GM12878 (cell line): Measurements from ENCODE around the gene DOCK1. TPM values are rescaled to one million over a fixed set of nuclear protein-coding genes. Genes with fewer than 3 reads are reported as not detected.

Source experiments
- ATAC-seq: fragments of 200-7000 bp; cut with Tn5 transposase; 3 replicates; pipeline ENCODE4 v1.9.1; 2020; ENCODE audit warnings: mild to moderate bottlenecking, moderate library complexity
- BruUV-seq: library from RNA; stranded (reverse); fragments of 400-500 nt; replicated peaks from 2 replicates; lab custom pipeline; 2021; lab: Mats Ljungman, UMichigan
- CTCF ChIA-PET: fragments of 300-600 bp; sonication (Branson Sonifier 250); formaldehyde crosslinking; extraction: SDS; loops from one replicate; lab custom pipeline; 2021; ENCODE audit warnings: inconsistent platforms; lab: Yijun Ruan, JAX
- POLR2A ChIA-PET: fragments of 350-600 bp; formaldehyde crosslinking; extraction: SDS; loops from one replicate; lab custom pipeline; 2021; ENCODE audit warnings: inconsistent platforms; lab: Charles Lee
- RAD21 ChIA-PET: fragments of 300-600 bp; sonication (Branson Sonifier 250); formaldehyde crosslinking; loops from one replicate; lab custom pipeline; 2023; ENCODE audit warnings: antibody characterized with exemption; ENCODE audit not compliant: unreplicated experiment; lab: Charles Lee
- SMC1A ChIA-PET: fragments of 300-600 bp; sonication (Branson Sonifier 250); formaldehyde crosslinking; loops from one replicate; lab custom pipeline; 2023; ENCODE audit not compliant: unreplicated experiment, uncharacterized antibody; lab: Charles Lee
- DNase-seq: peaks from one replicate; pipeline ENCODE4 v3.0.0-alpha.2; 2011; ENCODE audit warnings: low read depth, low spot score
- FAIRE-seq: peaks from 3 replicates; lab custom pipeline; 2011; peaks lifted over from hg19 to GRCh38; lab: Jason Lieb, UNC
- H2AFZ ChIP-seq: 2 replicates; pipeline ENCODE4 v1.6.0; 2011; ENCODE audit warnings: low read depth, low read length, control low read depth; ENCODE audit not compliant: control insufficient read depth
- H3K27ac ChIP-seq: 2 replicates; pipeline ENCODE4 v1.5.1; 2011; ENCODE audit warnings: control low read depth; ENCODE audit not compliant: control insufficient read depth, insufficient read depth
- H3K27me3 ChIP-seq, 2 experiments: replicated peaks in 1 of 2; 2 replicates each; pipeline versions ENCODE4 v1.6.0 to v1.6.1; 2011; ENCODE audit warnings: low read length in 1 of 2; ENCODE audit not compliant: control insufficient read depth in 2 of 2, insufficient read depth in 2 of 2
- H3K36me3 ChIP-seq, 2 experiments: 2 replicates each; pipeline ENCODE4 v1.5.1; 2011; ENCODE audit warnings: low read length in 1 of 2; ENCODE audit not compliant: control insufficient read depth in 2 of 2, insufficient read depth in 2 of 2
- H3K4me1 ChIP-seq: 2 replicates; pipeline ENCODE4 v1.6.1; 2011; ENCODE audit warnings: mild to moderate bottlenecking, low read length, moderate library complexity, mixed read lengths; ENCODE audit not compliant: control insufficient read depth, insufficient read depth
- H3K4me2 ChIP-seq: 2 replicates; pipeline ENCODE4 v1.6.0; 2011; ENCODE audit warnings: control low read depth; ENCODE audit not compliant: control insufficient read depth, insufficient read depth
- H3K4me3 ChIP-seq: fragments of 200-600 bp; sonication (generic); 2 replicates; pipeline ENCODE4 v1.5.1; 2016
- H3K79me2 ChIP-seq: 2 replicates; pipeline ENCODE4 v1.6.0; 2011; ENCODE audit warnings: low read length; ENCODE audit not compliant: control insufficient read depth, insufficient read depth
- H3K9ac ChIP-seq: 2 replicates; pipeline ENCODE4 v1.8.0; 2011; ENCODE audit warnings: low read length, control low read depth, mixed read lengths; ENCODE audit not compliant: control insufficient read depth, insufficient read depth
- H3K9me3 ChIP-seq: replicated peaks from 3 replicates; pipeline ENCODE4 v1.5.1; 2011; ENCODE audit warnings: mild to moderate bottlenecking, low read length; ENCODE audit not compliant: control insufficient read depth, insufficient read depth
- H4K20me1 ChIP-seq: 2 replicates; pipeline ENCODE4 v1.6.0; 2011; ENCODE audit not compliant: control insufficient read depth, insufficient read depth
- CBX3 ChIP-seq: fragments of 200-600 bp; sonication (generic); IDR thresholded peaks from 2 replicates; pipeline ENCODE4 v1.6.1; 2016; ENCODE audit warnings: low read depth, borderline replicate concordance
- CBX5 ChIP-seq: sonication (generic); IDR thresholded peaks from 2 replicates; pipeline ENCODE4 v1.6.1; 2016; ENCODE audit warnings: low read depth, moderate library complexity, mild to moderate bottlenecking, inconsistent platforms
- CHD1 ChIP-seq: IDR thresholded peaks from 2 replicates; pipeline ENCODE4 v1.6.1; 2012; ENCODE audit warnings: low read depth, low read length, improper control_type of control experiment
- CREM ChIP-seq: IDR thresholded peaks from 2 replicates; pipeline ENCODE4 v1.6.1; 2014; ENCODE audit warnings: antibody characterized with exemption, low read depth
- HCFC1 ChIP-seq: fragments of 150-350 bp; IDR thresholded peaks from 2 replicates; pipeline ENCODE4 v1.6.1; 2014; ENCODE audit warnings: low read length
- IKZF2 ChIP-seq, 2 experiments: fragments of 450-650 bp; IDR thresholded peaks; 2 replicates each; pipeline ENCODE4 v1.6.1; 2017; ENCODE audit warnings: mild to moderate bottlenecking in 2 of 2, moderate library complexity in 2 of 2
- MYB ChIP-seq: fragments of 150-350 bp; IDR thresholded peaks from 2 replicates; pipeline ENCODE4 v1.6.1; 2014; ENCODE audit warnings: mild to moderate bottlenecking, low read depth, low read length, borderline replicate concordance
- RELA ChIP-seq: fragments of 450-650 bp; IDR thresholded peaks from 2 replicates; pipeline ENCODE4 v1.8.0; 2014; ENCODE audit warnings: borderline replicate concordance; ENCODE audit not compliant: partially characterized antibody
- SREBF1 ChIP-seq: IDR thresholded peaks from 2 replicates; pipeline ENCODE4 v1.6.1; 2012; ENCODE audit warnings: mild to moderate bottlenecking, low read length
- TCF12 ChIP-seq: IDR thresholded peaks from 2 replicates; pipeline ENCODE4 v1.6.1; 2011; ENCODE audit warnings: low read depth, mild to moderate bottlenecking, low read length
- WGBS: methylation state at CpG from one replicate; pipeline ENCODE4 v1.1.6; 2016; ENCODE audit warnings: low lambda C conversion rate; ENCODE audit not compliant: insufficient replicate concordance, insufficient coverage; ENCODE audit errors: missing lambda C conversion rate; 5-methylcytosine and 5-hydroxymethylcytosine counted together
- in situ Hi-C: fragments of 300-500 bp; cut with MboI; formaldehyde crosslinking; loops from 9 replicates; pipeline ENCODE4 v1.14.3; 2018; ENCODE audit warnings: mixed read lengths
- intact Hi-C: fragments of 100-400 bp; cut with micrococcal nuclease; formaldehyde crosslinking; loops from one replicate; pipeline ENCODE4 v1.14.2; 2022; ENCODE audit not compliant: unreplicated experiment
- polyA plus RNA-seq, 11 experiments: library from polyadenylated mRNA; depleted of rRNA in 4 of 11; unstranded in 6 of 11; stranded (reverse) in 5 of 11; fragments of >200 nt; fragmentation: Nextera tagmentation in 4 of 11; fragmentation: Illumina TruSeq in 1 of 11; extraction: Ambion mirVana in 4 of 11; extraction: Trizol in 1 of 11; gene quantifications; 1 replicate in 1 of 11; 2 replicates in 10 of 11; pipeline versions ENCODE4 v1.2.1 to v1.2.3, GENCODE V29; 2011 to 2016; ENCODE audit warnings: inconsistent platforms in 2 of 11, missing spikeins in 2 of 11, low read depth in 1 of 11
- total RNA-seq, 4 experiments: library from RNA; depleted of rRNA in 3 of 4; stranded (reverse); fragments of >200 nt in 3 of 4; fragmentation: Illumina TruSeq in 1 of 4; extraction: Trizol in 1 of 4; gene quantifications; 2 replicates each; pipeline versions ENCODE4 v1.2.1 to v1.2.3, GENCODE V29; 2013 to 2021
- TF ChIP-seq, protein P1 (sequence below): fragments of 150-350 bp; IDR thresholded peaks from 2 replicates; pipeline ENCODE4 v1.6.1; 2016; ENCODE audit warnings: low read depth, low read length
- TF ChIP-seq, protein P2 (sequence below): fragments of 450-650 bp; IDR thresholded peaks from 2 replicates; pipeline ENCODE4 v1.6.1; 2017; ENCODE audit warnings: low read depth, mild to moderate bottlenecking, moderate library complexity
- TF ChIP-seq, protein P3 (sequence below): fragments of 450-650 bp; IDR thresholded peaks from 2 replicates; pipeline ENCODE4 v1.6.1; 2016; ENCODE audit warnings: mild to moderate bottlenecking
- TF ChIP-seq, protein P4 (sequence below): IDR thresholded peaks from 2 replicates; pipeline ENCODE4 v1.6.1; 2012; ENCODE audit warnings: improper control_type of control experiment, low read depth, low read length; ENCODE audit not compliant: insufficient replicate concordance

Gene DOCK1
- total and polyA plus RNA-seq, 10 of the 15 experiments (the other 5 are each of a cell fraction or from before 2014, with no cell fraction given) = 0.05 to 0.18 TPM; not detected in 8

DNA sequence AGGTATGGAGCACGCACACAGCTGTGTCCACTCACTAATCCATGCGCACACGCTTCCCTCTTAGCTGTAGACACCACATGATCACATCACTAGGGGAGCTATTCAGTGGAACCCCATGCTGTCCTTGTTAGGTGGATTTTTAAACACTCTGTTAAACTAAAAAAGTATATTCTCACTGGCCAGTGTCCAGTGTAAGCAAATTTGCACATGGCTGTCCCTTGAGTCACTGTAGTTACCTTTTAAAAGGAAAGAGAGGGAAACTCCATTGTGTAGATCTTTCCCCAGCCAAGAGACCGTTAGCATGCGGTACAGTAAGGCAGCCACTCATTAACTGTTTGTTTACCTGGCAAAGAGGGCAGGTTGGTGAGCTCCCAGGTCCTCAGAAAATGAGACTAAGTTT is 372.8 kb downstream of the DOCK1 start:
- RAD21 ChIA-PET = no interaction called here
- FAIRE-seq (no peak), ATAC-seq (no peak), DNase-seq (no peak)
- H3K4me1 ChIP-seq = no peaks in the 10 kb centered on the region
- no peaks in the 10 kb centered on the region for H4K20me1 ChIP-seq
- no peak overlapping the region for H3K4me3 ChIP-seq
- CTCF ChIA-PET = no interaction called here
- H2AFZ ChIP-seq = no peak overlapping the region
- intact Hi-C loops = no loop called here
- SMC1A ChIA-PET = no interaction called here
- H3K36me3 ChIP-seq = no peaks in the 10 kb centered on the region
- no TSS peak for BruUV-seq
- H3K9ac ChIP-seq = no peak overlapping the region
- WGBS = 32% methylated on average over 5 of the region's 5 CpGs
- POLR2A ChIA-PET = no interaction called here
- no peaks in the 10 kb centered on the region for H3K79me2 ChIP-seq
- no peak overlapping the region for H3K27ac ChIP-seq
- no peaks in the 10 kb centered on the region for H3K27me3 ChIP-seq
- no peaks in the 10 kb centered on the region for H3K9me3 ChIP-seq
- in situ Hi-C loops = no loop called here
- H3K4me2 ChIP-seq = no peak overlapping the region
- TF ChIP-seq, protein P1, sequence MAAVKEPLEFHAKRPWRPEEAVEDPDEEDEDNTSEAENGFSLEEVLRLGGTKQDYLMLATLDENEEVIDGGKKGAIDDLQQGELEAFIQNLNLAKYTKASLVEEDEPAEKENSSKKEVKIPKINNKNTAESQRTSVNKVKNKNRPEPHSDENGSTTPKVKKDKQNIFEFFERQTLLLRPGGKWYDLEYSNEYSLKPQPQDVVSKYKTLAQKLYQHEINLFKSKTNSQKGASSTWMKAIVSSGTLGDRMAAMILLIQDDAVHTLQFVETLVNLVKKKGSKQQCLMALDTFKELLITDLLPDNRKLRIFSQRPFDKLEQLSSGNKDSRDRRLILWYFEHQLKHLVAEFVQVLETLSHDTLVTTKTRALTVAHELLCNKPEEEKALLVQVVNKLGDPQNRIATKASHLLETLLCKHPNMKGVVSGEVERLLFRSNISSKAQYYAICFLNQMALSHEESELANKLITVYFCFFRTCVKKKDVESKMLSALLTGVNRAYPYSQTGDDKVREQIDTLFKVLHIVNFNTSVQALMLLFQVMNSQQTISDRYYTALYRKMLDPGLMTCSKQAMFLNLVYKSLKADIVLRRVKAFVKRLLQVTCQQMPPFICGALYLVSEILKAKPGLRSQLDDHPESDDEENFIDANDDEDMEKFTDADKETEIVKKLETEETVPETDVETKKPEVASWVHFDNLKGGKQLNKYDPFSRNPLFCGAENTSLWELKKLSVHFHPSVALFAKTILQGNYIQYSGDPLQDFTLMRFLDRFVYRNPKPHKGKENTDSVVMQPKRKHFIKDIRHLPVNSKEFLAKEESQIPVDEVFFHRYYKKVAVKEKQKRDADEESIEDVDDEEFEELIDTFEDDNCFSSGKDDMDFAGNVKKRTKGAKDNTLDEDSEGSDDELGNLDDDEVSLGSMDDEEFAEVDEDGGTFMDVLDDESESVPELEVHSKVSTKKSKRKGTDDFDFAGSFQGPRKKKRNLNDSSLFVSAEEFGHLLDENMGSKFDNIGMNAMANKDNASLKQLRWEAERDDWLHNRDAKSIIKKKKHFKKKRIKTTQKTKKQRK = no peak
- TF ChIP-seq, protein P2, sequence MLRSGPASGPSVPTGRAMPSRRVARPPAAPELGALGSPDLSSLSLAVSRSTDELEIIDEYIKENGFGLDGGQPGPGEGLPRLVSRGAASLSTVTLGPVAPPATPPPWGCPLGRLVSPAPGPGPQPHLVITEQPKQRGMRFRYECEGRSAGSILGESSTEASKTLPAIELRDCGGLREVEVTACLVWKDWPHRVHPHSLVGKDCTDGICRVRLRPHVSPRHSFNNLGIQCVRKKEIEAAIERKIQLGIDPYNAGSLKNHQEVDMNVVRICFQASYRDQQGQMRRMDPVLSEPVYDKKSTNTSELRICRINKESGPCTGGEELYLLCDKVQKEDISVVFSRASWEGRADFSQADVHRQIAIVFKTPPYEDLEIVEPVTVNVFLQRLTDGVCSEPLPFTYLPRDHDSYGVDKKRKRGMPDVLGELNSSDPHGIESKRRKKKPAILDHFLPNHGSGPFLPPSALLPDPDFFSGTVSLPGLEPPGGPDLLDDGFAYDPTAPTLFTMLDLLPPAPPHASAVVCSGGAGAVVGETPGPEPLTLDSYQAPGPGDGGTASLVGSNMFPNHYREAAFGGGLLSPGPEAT = no peak
- no peak for TF ChIP-seq SREBF1
- no peak for TF ChIP-seq TCF12
- no peak for TF ChIP-seq HCFC1
- TF ChIP-seq, protein P3, sequence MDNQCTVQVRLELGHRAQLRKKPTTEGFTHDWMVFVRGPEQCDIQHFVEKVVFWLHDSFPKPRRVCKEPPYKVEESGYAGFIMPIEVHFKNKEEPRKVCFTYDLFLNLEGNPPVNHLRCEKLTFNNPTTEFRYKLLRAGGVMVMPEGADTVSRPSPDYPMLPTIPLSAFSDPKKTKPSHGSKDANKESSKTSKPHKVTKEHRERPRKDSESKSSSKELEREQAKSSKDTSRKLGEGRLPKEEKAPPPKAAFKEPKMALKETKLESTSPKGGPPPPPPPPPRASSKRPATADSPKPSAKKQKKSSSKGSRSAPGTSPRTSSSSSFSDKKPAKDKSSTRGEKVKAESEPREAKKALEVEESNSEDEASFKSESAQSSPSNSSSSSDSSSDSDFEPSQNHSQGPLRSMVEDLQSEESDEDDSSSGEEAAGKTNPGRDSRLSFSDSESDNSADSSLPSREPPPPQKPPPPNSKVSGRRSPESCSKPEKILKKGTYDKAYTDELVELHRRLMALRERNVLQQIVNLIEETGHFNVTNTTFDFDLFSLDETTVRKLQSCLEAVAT = no peak
- TF ChIP-seq MYB = no peak
- TF ChIP-seq CREM = no peak
- no peak for TF ChIP-seq RELA
- TF ChIP-seq IKZF2 (IDR thresholded peaks at IDR 0.05) = no peak
- no peak for TF ChIP-seq CHD1
- TF ChIP-seq CBX3 = no peak
- TF ChIP-seq CBX5 = no peak
- TF ChIP-seq, protein P4, sequence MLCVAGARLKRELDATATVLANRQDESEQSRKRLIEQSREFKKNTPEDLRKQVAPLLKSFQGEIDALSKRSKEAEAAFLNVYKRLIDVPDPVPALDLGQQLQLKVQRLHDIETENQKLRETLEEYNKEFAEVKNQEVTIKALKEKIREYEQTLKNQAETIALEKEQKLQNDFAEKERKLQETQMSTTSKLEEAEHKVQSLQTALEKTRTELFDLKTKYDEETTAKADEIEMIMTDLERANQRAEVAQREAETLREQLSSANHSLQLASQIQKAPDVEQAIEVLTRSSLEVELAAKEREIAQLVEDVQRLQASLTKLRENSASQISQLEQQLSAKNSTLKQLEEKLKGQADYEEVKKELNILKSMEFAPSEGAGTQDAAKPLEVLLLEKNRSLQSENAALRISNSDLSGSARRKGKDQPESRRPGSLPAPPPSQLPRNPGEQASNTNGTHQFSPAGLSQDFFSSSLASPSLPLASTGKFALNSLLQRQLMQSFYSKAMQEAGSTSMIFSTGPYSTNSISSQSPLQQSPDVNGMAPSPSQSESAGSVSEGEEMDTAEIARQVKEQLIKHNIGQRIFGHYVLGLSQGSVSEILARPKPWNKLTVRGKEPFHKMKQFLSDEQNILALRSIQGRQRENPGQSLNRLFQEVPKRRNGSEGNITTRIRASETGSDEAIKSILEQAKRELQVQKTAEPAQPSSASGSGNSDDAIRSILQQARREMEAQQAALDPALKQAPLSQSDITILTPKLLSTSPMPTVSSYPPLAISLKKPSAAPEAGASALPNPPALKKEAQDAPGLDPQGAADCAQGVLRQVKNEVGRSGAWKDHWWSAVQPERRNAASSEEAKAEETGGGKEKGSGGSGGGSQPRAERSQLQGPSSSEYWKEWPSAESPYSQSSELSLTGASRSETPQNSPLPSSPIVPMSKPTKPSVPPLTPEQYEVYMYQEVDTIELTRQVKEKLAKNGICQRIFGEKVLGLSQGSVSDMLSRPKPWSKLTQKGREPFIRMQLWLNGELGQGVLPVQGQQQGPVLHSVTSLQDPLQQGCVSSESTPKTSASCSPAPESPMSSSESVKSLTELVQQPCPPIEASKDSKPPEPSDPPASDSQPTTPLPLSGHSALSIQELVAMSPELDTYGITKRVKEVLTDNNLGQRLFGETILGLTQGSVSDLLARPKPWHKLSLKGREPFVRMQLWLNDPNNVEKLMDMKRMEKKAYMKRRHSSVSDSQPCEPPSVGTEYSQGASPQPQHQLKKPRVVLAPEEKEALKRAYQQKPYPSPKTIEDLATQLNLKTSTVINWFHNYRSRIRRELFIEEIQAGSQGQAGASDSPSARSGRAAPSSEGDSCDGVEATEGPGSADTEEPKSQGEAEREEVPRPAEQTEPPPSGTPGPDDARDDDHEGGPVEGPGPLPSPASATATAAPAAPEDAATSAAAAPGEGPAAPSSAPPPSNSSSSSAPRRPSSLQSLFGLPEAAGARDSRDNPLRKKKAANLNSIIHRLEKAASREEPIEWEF = no peak
